MM.1S (cell line): Measurements from ENCODE around the gene ANKRD29.

ENCODE experiments used
- CTCF ChIP-seq: fragments of 300-600 bp; sonication (generic); IDR thresholded peaks from 2 replicates; pipeline ENCODE4 v1.5.1; 2016; ENCODE audit warnings: antibody characterized with exemption, low read length, mixed read lengths
- EZH2 ChIP-seq: fragments of 300-600 bp; sonication (generic); optimal IDR thresholded peaks from 2 replicates; pipeline ENCODE3; 2017; ENCODE audit warnings: low read depth, mild to moderate bottlenecking, antibody characterized with exemption, low read length, mixed read lengths
- EZH2phosphoT487 ChIP-seq: fragments of 300-600 bp; sonication (generic); IDR thresholded peaks from 2 replicates; pipeline ENCODE4 v1.6.1; 2018; ENCODE audit warnings: antibody characterized with exemption, low read length

- no peak for TF ChIP-seq CTCF
- TF ChIP-seq EZH2phosphoT487, result no peak
- TF ChIP-seq EZH2, result no peak
Measured at GRCh38 chr18:23552505-23552904, 110.2 kb downstream of the ANKRD29 start.
